Measurements from ENCODE around the gene NEUROD2.

The NEUROD2 gene

GRCh38 chr17:39578272-39578671, 29.4 kb downstream of the NEUROD2 start:
- no peak for DNase-seq

GRCh38 chr17:39576187-39576586, 31.5 kb downstream of the NEUROD2 start:
- DNase-seq = peak; percentile 49

- peak; percentile 66 for DNase-seq
These were observed 34.0 kb downstream of the NEUROD2 start for GRCh38 chr17:39573447-39574298.

- DNase-seq = no peak
These were observed 35.6 kb downstream of the NEUROD2 start for GRCh38 chr17:39572121-39572520.

GRCh38 chr17:39569126-39569525, 38.6 kb downstream of the NEUROD2 start:
- no peak for DNase-seq

- DNase-seq = no peak
These were observed 39.0 kb downstream of the NEUROD2 start for GRCh38 chr17:39568702-39569101.

GRCh38 chr17:39566094-39566850, 41.4 kb downstream of the NEUROD2 start:
- DNase-seq = no peak

- DNase-seq = no peak
These were observed 43.4 kb downstream of the NEUROD2 start for GRCh38 chr17:39564211-39564848.

GRCh38 chr17:39563476-39563875, 44.2 kb downstream of the NEUROD2 start:
- peak; percentile 47 for DNase-seq

GRCh38 chr17:39562976-39563375, 44.7 kb downstream of the NEUROD2 start:
- DNase-seq = no peak

GRCh38 chr17:39562395-39562794, 45.3 kb downstream of the NEUROD2 start:
- DNase-seq = no peak

- DNase-seq = no peak
These were observed 51.3 kb downstream of the NEUROD2 start for GRCh38 chr17:39556423-39556822.

GRCh38 chr17:39555368-39555767, 52.4 kb downstream of the NEUROD2 start:
- no peak for DNase-seq

All from hematopoietic multipotent progenitor cell treated with erythropoietin and hydrocortisone succinate and interleukin-3 and kit ligand, for 6 days (in vitro differentiated cells).